GM23338 (cell line): ENCODE results near the gene B4GALNT4. TPM values are rescaled to one million over a fixed set of nuclear protein-coding genes. Genes with fewer than 3 reads are reported as not detected.

Experiments
- ATAC-seq: fragments of 200-7000 bp; cut with Tn5 transposase; 3 replicates; pipeline ENCODE4 v1.9.1; 2020
- DNase-seq: peaks from one replicate; pipeline ENCODE4 v3.0.0-alpha.2; 2015; ENCODE audit warnings: low spot score
- H2AFZ ChIP-seq: fragments of 200-600 bp; sonication (generic); 2 replicates; pipeline ENCODE4 v1.8.0; 2016; ENCODE audit warnings: antibody characterized with exemption, mild to moderate bottlenecking, moderate library complexity
- H3F3A ChIP-seq: fragments of 200-600 bp; sonication (generic); replicated peaks from 2 replicates; pipeline ENCODE4 v1.8.0; 2017; ENCODE audit warnings: antibody characterized with exemption, mixed run types, low read depth
- H3K27ac ChIP-seq: fragments of 200-600 bp; sonication (generic); 2 replicates; pipeline ENCODE4 v1.6.1; 2016; ENCODE audit warnings: low read depth
- H3K27me3 ChIP-seq: fragments of 200-600 bp; sonication (generic); 2 replicates; pipeline ENCODE4 v1.8.0; 2016; ENCODE audit warnings: mild to moderate bottlenecking, mixed run types, moderate library complexity; ENCODE audit not compliant: insufficient read depth
- H3K36me3 ChIP-seq: fragments of 200-600 bp; sonication (generic); 2 replicates; pipeline ENCODE4 v1.8.0; 2016; ENCODE audit warnings: mild to moderate bottlenecking; ENCODE audit not compliant: insufficient read depth
- H3K4me1 ChIP-seq: fragments of 200-600 bp; sonication (generic); 2 replicates; pipeline ENCODE4 v1.8.0; 2016; ENCODE audit warnings: mild to moderate bottlenecking, moderate library complexity; ENCODE audit not compliant: insufficient read depth
- H3K4me2 ChIP-seq: fragments of 200-600 bp; sonication (generic); 2 replicates; pipeline ENCODE4 v1.7.1; 2017; ENCODE audit warnings: mixed run types
- H3K4me3 ChIP-seq: fragments of 200-600 bp; sonication (generic); 2 replicates; pipeline ENCODE4 v1.6.1; 2016; ENCODE audit warnings: mixed run types
- H3K79me2 ChIP-seq: fragments of 200-600 bp; sonication (generic); replicated peaks from 2 replicates; pipeline ENCODE4 v1.8.0; 2017; ENCODE audit warnings: mild to moderate bottlenecking; ENCODE audit not compliant: insufficient read depth
- H3K9me2 ChIP-seq: fragments of 200-600 bp; sonication (generic); 2 replicates; pipeline ENCODE4 v1.8.0; 2017; ENCODE audit not compliant: insufficient read depth
- H4K20me1 ChIP-seq: fragments of 200-600 bp; sonication (generic); replicated peaks from 2 replicates; pipeline ENCODE4 v1.8.0; 2017; ENCODE audit warnings: mild to moderate bottlenecking; ENCODE audit not compliant: insufficient read depth
- H3K27ac Mint-ChIP-seq: 2 replicates; pipeline ENCODE4 v1.8.0; 2020; ENCODE audit warnings: inconsistent platforms, mild to moderate bottlenecking, moderate library complexity, mixed read lengths
- H3K27me3 Mint-ChIP-seq: 3 replicates; pipeline ENCODE4 v1.8.0; 2022; ENCODE audit warnings: low read depth, mild to moderate bottlenecking, moderate library complexity, mixed read lengths, inconsistent platforms; ENCODE audit not compliant: insufficient read depth, poor library complexity
- H3K36me3 Mint-ChIP-seq: 3 replicates; pipeline ENCODE4 v1.8.0; 2021; ENCODE audit warnings: low read depth, mild to moderate bottlenecking, inconsistent platforms, moderate library complexity, mixed read lengths
- H3K4me1 Mint-ChIP-seq: 3 replicates; pipeline ENCODE4 v1.8.0; 2020; ENCODE audit warnings: mild to moderate bottlenecking, inconsistent platforms, mixed read lengths
- H3K4me3 Mint-ChIP-seq: 3 replicates; pipeline ENCODE4 v1.8.0; 2021; ENCODE audit warnings: moderate library complexity, mild to moderate bottlenecking, inconsistent platforms, mixed read lengths
- H3K9me3 Mint-ChIP-seq: 3 replicates; pipeline ENCODE4 v1.8.0; 2020; ENCODE audit warnings: moderate library complexity, mild to moderate bottlenecking, inconsistent platforms, mixed read lengths
- CREB1 ChIP-seq: fragments of 250-450 bp; sonication (Bioruptor Pico); IDR thresholded peaks from 2 replicates; pipeline ENCODE4 v1.5.0; 2020; ENCODE audit warnings: low read depth, mild to moderate bottlenecking, moderate library complexity
- EZH2 ChIP-seq: fragments of 200-600 bp; sonication (generic); IDR thresholded peaks from one replicate; pipeline ENCODE4 v1.8.0; 2017; ENCODE audit warnings: antibody characterized with exemption, mild to moderate bottlenecking, low read depth; ENCODE audit not compliant: unreplicated experiment
- EZH2phosphoT487 ChIP-seq: fragments of 200-600 bp; sonication (generic); IDR thresholded peaks from one replicate; pipeline ENCODE4 v1.8.1; 2018; ENCODE audit warnings: antibody characterized with exemption; ENCODE audit not compliant: unreplicated experiment
- JUNB ChIP-seq: IDR thresholded peaks from one replicate; pipeline ENCODE4 v1.6.1; 2016; ENCODE audit warnings: antibody characterized with exemption; ENCODE audit not compliant: unreplicated experiment
- POLR2AphosphoS5 ChIP-seq: IDR thresholded peaks from 2 replicates; pipeline ENCODE4 v1.6.1; 2016; ENCODE audit warnings: antibody characterized with exemption, low read depth
- STAT1 ChIP-seq: IDR thresholded peaks from one replicate; pipeline ENCODE4 v1.6.1; 2016; ENCODE audit warnings: antibody characterized with exemption; ENCODE audit not compliant: unreplicated experiment
- ZNF114 ChIP-seq: fragments of 250-450 bp; sonication (Bioruptor Pico); IDR thresholded peaks from 2 replicates; pipeline ENCODE4 v1.5.0; 2020; ENCODE audit warnings: mild to moderate bottlenecking, moderate library complexity
- ZNF331 ChIP-seq: fragments of 250-450 bp; sonication (Bioruptor Pico); IDR thresholded peaks from 2 replicates; pipeline ENCODE4 v1.5.0; 2020; ENCODE audit warnings: low read depth, mild to moderate bottlenecking, moderate library complexity
- polyA plus RNA-seq: library from polyadenylated mRNA; unstranded; fragments of >200 nt; fragmentation: Nextera tagmentation; extraction: Ambion mirVana; gene quantifications from 2 replicates; pipeline ENCODE4 v1.2.1, GENCODE V29; 2016
- total RNA-seq: library from RNA; depleted of rRNA; stranded (reverse); fragments of >200 nt; shearing (Covaris generic); gene quantifications from 2 replicates; pipeline ENCODE4 v1.2.3, GENCODE V29; 2014
- TF ChIP-seq, protein P1 (sequence below), 2 experiments: fragments of 200-600 bp in 1 of 2; sonication (generic) in 1 of 2; conservative IDR thresholded peaks; 2 replicates each; pipeline versions ENCODE4 v1.5.1 to v1.6.1; 2016 to 2017; ENCODE audit warnings: antibody characterized with exemption in 2 of 2, low read depth in 2 of 2, mild to moderate bottlenecking in 2 of 2, moderate library complexity in 1 of 2
- TF ChIP-seq, protein P2 (sequence below): IDR thresholded peaks from 2 replicates; pipeline ENCODE4 v1.6.1; 2016; ENCODE audit warnings: antibody characterized with exemption

The B4GALNT4 gene
- total and polyA plus RNA-seq, 2 experiments from 2014 or later: 49.9 to 92.6 TPM

DNA sequence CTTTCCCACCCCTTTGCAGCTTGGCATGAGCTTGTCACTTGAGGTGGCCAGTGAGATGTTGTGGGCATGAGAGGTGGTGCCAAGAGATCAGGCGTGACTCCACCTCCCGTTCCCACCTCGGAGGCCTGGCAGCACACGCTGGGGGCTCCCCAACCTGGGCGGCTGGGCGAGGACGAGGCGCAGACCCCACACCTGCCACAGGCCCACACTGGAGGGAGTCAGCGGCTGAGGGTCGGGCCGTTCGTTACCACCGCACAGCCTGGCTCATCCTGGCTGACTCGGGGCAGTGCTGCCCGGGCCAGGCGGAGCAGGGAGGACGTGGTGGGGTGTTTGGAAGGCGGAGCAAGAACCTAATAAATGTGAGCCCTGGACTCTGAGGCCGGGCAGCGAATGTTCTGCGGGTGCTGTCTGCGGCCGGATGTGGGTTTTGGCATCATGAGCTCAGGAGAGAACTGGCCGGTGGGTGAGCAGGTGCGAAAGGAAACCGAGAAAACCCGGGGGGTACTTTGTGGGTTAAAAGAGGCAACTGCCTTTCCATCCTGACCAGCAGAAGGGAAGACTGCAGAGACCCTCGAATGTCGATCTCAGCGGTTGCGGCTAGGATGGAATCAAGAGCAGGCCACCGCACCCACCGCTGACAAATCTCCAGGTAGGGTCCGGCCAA lies 38.5 kb upstream of the B4GALNT4 start (continued):
- TF ChIP-seq, protein P1, sequence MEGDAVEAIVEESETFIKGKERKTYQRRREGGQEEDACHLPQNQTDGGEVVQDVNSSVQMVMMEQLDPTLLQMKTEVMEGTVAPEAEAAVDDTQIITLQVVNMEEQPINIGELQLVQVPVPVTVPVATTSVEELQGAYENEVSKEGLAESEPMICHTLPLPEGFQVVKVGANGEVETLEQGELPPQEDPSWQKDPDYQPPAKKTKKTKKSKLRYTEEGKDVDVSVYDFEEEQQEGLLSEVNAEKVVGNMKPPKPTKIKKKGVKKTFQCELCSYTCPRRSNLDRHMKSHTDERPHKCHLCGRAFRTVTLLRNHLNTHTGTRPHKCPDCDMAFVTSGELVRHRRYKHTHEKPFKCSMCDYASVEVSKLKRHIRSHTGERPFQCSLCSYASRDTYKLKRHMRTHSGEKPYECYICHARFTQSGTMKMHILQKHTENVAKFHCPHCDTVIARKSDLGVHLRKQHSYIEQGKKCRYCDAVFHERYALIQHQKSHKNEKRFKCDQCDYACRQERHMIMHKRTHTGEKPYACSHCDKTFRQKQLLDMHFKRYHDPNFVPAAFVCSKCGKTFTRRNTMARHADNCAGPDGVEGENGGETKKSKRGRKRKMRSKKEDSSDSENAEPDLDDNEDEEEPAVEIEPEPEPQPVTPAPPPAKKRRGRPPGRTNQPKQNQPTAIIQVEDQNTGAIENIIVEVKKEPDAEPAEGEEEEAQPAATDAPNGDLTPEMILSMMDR (conservative IDR thresholded peaks at IDR 0.05; ENCODE audit: low read depth in 2 of 2): no peak
- TF ChIP-seq CREB1 (CRISPR knock-in tag): no peak

DNA sequence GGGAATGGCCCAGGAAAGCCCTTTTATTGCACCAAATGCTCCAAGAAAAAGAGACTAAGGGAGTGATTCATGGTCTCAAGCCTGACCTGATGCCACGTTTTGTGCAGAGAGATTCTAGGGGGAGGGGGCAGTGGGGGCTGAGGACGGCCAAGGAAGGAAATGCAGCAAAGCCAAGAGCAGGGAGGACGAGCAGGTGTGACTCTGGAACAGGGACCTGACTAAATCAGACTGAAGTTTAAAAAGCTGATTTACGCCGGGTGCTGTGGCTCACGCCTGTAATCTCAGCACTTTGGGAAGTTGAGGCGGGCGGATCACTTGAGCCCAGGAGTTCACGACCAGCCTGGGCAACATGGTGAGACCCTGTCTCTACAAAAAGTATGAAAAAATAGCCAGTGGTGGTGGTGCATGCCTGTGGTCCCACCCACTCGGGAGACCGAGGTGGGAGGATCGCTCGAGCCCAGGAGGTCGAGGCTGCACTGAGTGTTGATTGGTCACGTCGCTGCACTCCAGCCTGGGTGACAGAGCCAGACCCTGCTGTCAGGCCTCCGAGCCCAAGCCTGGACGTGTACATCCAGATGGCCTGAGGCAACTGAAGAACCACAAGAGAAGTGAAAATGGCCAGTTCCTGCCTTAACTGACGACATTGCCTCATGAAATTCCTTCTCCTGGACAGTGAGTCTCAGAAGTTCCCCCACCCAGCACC lies 37.8 kb upstream of the B4GALNT4 start:
- H2AFZ ChIP-seq: no peak overlapping the region
- ATAC-seq (no peak), DNase-seq (no peak)
- H3K27me3 ChIP-seq: no peaks in the 10 kb centered on the region
- peaks cover 29% of the 10 kb centered on the region for H3K4me1 ChIP-seq
- H3K9me2 ChIP-seq: no peaks in the 10 kb centered on the region
- H3K4me3 ChIP-seq: no peak overlapping the region
- no peaks in the 10 kb centered on the region for H3K79me2 ChIP-seq
- Mint-ChIP-seq H3K4me1 (peaks cover 43% of the 10 kb centered on the region), H3K9me3 (peaks cover 13% of the 10 kb centered on the region), H3K27ac (no peak overlapping the region), H3K36me3 (peaks cover 16% of the 10 kb centered on the region; the same call in 2 of the 3 replicates), H3K4me3 (no peak overlapping the region; the same call in 2 of the 3 replicates), H3K27me3 (peaks cover 25% of the 10 kb centered on the region)
- no peaks in the 10 kb centered on the region; the same call in 1 of the 2 replicates for H3K36me3 ChIP-seq
- no peak overlapping the region for H3K27ac ChIP-seq
- TF ChIP-seq EZH2 (no peak), JUNB (no peak), ZNF114 (no peak)
- no peaks in the 10 kb centered on the region for H4K20me1 ChIP-seq
- no peak overlapping the region for H3K4me2 ChIP-seq
- H3F3A ChIP-seq: peaks cover 14% of the 10 kb centered on the region; the same call in 1 of the 2 replicates

DNA sequence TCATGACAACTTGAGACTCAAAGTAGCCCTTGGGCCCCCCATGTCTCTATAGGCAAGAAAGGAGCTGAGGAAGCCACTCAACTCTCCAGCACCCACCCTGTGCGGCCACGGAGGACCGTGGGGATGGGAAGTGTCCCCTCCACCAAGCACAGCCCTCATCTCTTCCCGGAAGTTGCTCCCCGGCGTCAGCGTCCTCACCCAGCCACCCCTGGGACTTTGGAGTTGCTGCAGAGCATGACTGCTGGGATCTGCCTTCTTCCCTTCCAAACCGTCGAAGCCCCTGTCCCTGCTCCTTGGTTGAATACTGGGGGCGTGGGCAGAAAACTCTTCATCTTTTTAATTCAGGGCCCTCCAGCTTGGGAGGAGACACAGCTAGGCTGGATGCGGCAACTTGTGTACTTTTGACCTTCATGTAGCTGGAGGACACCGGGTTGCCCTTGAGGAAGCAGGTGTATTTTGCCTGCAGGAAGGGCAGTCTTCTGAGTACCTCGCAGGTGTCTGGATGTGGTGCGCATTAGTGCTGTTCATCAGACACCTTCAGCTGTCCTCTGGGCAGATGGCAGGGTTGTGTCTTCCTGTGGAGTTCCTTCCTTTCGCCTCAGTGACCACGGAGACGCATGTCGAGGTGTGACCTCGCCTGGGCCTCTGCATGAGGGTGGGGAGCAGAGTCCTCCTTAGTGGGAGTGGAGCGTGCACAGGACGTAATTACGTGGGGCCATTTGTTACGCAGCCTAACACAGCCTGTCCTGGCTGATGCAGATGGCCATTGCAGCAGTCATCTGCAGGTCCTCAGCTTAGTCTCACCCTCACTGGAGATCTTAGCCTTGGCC lies 36.4 kb upstream of the B4GALNT4 start:
- Mint-ChIP-seq H3K4me3 (no peak overlapping the region; the same call in 2 of the 3 replicates), H3K9me3 (peaks cover 13% of the 10 kb centered on the region), H3K36me3 (peaks cover 16% of the 10 kb centered on the region; the same call in 2 of the 3 replicates), H3K4me1 (peaks cover 46% of the 10 kb centered on the region), H3K27me3 (peaks cover 22% of the 10 kb centered on the region), H3K27ac (no peak overlapping the region)
- no peak overlapping the region for H2AFZ ChIP-seq
- H3K27me3 ChIP-seq: no peaks in the 10 kb centered on the region
- no peaks in the 10 kb centered on the region for H3K9me2 ChIP-seq
- ATAC-seq (no peak), DNase-seq (no peak)
- H3F3A ChIP-seq: peaks cover 14% of the 10 kb centered on the region; the same call in 1 of the 2 replicates
- no peaks in the 10 kb centered on the region; the same call in 1 of the 2 replicates for H3K36me3 ChIP-seq
- H3K4me1 ChIP-seq: peaks cover 34% of the 10 kb centered on the region
- H3K4me3 ChIP-seq: no peak overlapping the region
- H3K27ac ChIP-seq: peak overlapping the region; percentile 97; the same call in 1 of the 2 replicates
- no peaks in the 10 kb centered on the region for H3K79me2 ChIP-seq
- H4K20me1 ChIP-seq: no peaks in the 10 kb centered on the region
- H3K4me2 ChIP-seq: peak overlapping the region; percentile 63
- no peak for TF ChIP-seq EZH2
- no peak for TF ChIP-seq STAT1
- no peak for TF ChIP-seq JUNB
- TF ChIP-seq ZNF114: no peak
- TF ChIP-seq, protein P1 (conservative IDR thresholded peaks at IDR 0.05; ENCODE audit: low read depth in 2 of 2): no peak
- TF ChIP-seq, protein P2, sequence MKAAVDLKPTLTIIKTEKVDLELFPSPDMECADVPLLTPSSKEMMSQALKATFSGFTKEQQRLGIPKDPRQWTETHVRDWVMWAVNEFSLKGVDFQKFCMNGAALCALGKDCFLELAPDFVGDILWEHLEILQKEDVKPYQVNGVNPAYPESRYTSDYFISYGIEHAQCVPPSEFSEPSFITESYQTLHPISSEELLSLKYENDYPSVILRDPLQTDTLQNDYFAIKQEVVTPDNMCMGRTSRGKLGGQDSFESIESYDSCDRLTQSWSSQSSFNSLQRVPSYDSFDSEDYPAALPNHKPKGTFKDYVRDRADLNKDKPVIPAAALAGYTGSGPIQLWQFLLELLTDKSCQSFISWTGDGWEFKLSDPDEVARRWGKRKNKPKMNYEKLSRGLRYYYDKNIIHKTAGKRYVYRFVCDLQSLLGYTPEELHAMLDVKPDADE: no peak
- TF ChIP-seq ZNF331 (CRISPR knock-in tag): no peak
- no peak for TF ChIP-seq CREB1 (CRISPR knock-in tag)
- TF ChIP-seq POLR2AphosphoS5: no peak
- TF ChIP-seq EZH2phosphoT487: no peak
